SK-N-SH (cell line): ENCODE results near the gene SUFU.

Experiments
- CTCF ChIP-seq: fragments of 200-600 bp; sonication (generic); IDR thresholded peaks from 2 replicates; pipeline ENCODE4 v1.6.1; 2017; ENCODE audit warnings: antibody characterized with exemption, mild to moderate bottlenecking, moderate library complexity
- JUND ChIP-seq: IDR thresholded peaks from 2 replicates; pipeline ENCODE4 v1.4.0; 2012
- NRF1 ChIP-seq: IDR thresholded peaks from 2 replicates; pipeline ENCODE4 v1.6.1; 2012; ENCODE audit warnings: low read depth, mild to moderate bottlenecking, low read length
- PBX3 ChIP-seq: IDR thresholded peaks from 2 replicates; pipeline ENCODE4; 2012
- POLR2AphosphoS5 ChIP-seq: IDR thresholded peaks from 2 replicates; pipeline ENCODE4 v1.6.1; 2012; ENCODE audit warnings: low read depth, low read length
- REST ChIP-seq: IDR thresholded peaks from 2 replicates; pipeline ENCODE4 v1.6.1; 2012; ENCODE audit warnings: mild to moderate bottlenecking, low read depth, low read length, moderate library complexity
- RFX5 ChIP-seq: IDR thresholded peaks from 2 replicates; pipeline ENCODE4 v1.6.1; 2012; ENCODE audit warnings: mild to moderate bottlenecking, improper control_type of control experiment, low read length
- SMC3 ChIP-seq: IDR thresholded peaks from 2 replicates; pipeline ENCODE4 v1.6.1; 2012; ENCODE audit warnings: low read depth, low read length, improper control_type of control experiment
- TCF12 ChIP-seq: IDR thresholded peaks from 2 replicates; pipeline ENCODE4 v1.4.0; 2012
- USF2 ChIP-seq: fragments of 150-350 bp; IDR thresholded peaks from 2 replicates; pipeline ENCODE4 v1.6.1; 2017; ENCODE audit warnings: antibody characterized with exemption, low read length, low read depth, borderline replicate concordance
- YY1 ChIP-seq: IDR thresholded peaks from 2 replicates; pipeline ENCODE4 v1.4.0; 2012; ENCODE audit warnings: low read depth, mild to moderate bottlenecking

- no peak for TF ChIP-seq CTCF
- no peak for TF ChIP-seq JUND
- no peak for TF ChIP-seq RFX5
- no peak for TF ChIP-seq POLR2AphosphoS5
- no peak for TF ChIP-seq PBX3
- no peak for TF ChIP-seq TCF12
- TF ChIP-seq USF2, result no peak
- no peak for TF ChIP-seq NRF1
- no peak for TF ChIP-seq REST
- no peak for TF ChIP-seq YY1
- no peak for TF ChIP-seq SMC3
These were observed 89.5 kb downstream of the SUFU start for GRCh38 chr10:102593074-102593803.
